ENCODE results near the gene CRYBA4. TPM values are rescaled to one million over a fixed set of nuclear protein-coding genes. Genes with fewer than 3 reads are reported as not detected.

CRYBA4 gene
- total RNA-seq, 3 donors from 2014 or later, result not detected

DNA sequence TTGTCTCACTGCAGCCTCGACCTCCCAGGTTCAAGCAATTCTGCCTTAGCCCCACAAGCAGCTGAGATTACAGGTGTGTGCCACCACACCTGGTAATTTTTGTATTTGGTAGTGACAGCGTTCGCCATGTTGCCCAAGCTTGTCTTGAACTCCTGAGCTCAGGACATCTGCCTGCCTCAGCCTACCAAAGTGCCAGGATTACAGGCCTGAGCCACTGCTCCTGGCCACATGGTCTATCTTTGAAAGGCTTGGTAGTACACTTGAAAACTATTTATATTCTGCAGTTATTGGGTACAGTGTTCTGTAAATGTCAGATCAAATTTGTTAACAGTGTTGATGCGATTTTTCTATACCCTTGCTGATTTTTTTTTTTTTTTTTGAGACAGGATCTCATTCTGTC is 9.5 kb downstream of the CRYBA4 start:
- H3K9me3 ChIP-seq, result no peaks in the 10 kb centered on the region
- no peaks in the 10 kb centered on the region for H3K27me3 ChIP-seq
- no peaks in the 10 kb centered on the region for H3K36me3 ChIP-seq
- DNase-seq (ENCODE audit: low spot score in 2 of 2), result no peak
- TF ChIP-seq POLR2A (IDR thresholded peaks at IDR 0.05), result no peak
- TF ChIP-seq POLR2AphosphoS5 (IDR thresholded peaks at IDR 0.05), result no peak
- TF ChIP-seq, protein P1, sequence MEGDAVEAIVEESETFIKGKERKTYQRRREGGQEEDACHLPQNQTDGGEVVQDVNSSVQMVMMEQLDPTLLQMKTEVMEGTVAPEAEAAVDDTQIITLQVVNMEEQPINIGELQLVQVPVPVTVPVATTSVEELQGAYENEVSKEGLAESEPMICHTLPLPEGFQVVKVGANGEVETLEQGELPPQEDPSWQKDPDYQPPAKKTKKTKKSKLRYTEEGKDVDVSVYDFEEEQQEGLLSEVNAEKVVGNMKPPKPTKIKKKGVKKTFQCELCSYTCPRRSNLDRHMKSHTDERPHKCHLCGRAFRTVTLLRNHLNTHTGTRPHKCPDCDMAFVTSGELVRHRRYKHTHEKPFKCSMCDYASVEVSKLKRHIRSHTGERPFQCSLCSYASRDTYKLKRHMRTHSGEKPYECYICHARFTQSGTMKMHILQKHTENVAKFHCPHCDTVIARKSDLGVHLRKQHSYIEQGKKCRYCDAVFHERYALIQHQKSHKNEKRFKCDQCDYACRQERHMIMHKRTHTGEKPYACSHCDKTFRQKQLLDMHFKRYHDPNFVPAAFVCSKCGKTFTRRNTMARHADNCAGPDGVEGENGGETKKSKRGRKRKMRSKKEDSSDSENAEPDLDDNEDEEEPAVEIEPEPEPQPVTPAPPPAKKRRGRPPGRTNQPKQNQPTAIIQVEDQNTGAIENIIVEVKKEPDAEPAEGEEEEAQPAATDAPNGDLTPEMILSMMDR (IDR thresholded peaks at IDR 0.05), result no peak
- no peak overlapping the region for H3K4me3 ChIP-seq
- no peak overlapping the region for H3K27ac ChIP-seq
- intact Hi-C loops (cut with DNase I; ENCODE audit: low total_unique reads), result no loop called here
- no peaks in the 10 kb centered on the region for H3K4me1 ChIP-seq

DNA sequence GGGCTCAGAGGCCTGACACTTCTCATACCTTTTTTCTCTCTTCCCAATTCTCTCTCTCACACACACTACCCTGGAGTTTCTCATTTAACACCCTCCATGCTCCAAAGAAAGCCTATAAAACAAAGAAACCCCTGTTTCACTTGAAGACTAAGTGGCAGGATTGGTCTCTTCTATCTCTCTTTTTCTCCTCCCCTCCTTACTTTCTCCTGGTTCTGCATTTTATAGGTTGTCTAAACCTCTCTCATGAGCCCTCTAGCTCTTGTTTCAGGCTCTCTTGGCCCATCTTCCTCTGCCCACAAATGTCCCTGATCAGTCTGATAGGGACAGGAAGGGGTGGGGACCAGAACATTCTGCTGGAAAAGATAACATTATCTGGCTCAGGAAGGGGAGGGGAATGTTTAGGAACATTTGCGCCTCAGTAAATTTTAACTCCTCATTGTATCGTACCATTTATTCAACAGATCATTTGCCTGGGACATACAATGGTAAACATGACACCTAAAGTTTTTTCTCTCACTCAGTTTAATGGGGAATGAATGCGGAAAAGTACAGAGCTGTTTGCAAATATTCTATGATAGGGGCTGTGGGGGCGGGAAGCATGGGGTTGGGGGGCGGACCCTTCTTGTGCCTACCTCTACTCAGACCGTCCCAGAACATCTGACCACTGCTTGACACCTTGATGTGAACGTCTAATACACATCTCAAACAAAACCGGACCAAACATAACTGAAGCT is 10.8 kb downstream of the CRYBA4 start:
- TF ChIP-seq POLR2AphosphoS5 (IDR thresholded peaks at IDR 0.05) (no peak), POLR2A (IDR thresholded peaks at IDR 0.05) (no peak)
- TF ChIP-seq, protein P1 (IDR thresholded peaks at IDR 0.05), result no peak
- Histone ChIP-seq H3K4me3 (no peak overlapping the region), H3K27ac (peak overlapping the region in 1 of 2 donors; percentile 35)

DNA sequence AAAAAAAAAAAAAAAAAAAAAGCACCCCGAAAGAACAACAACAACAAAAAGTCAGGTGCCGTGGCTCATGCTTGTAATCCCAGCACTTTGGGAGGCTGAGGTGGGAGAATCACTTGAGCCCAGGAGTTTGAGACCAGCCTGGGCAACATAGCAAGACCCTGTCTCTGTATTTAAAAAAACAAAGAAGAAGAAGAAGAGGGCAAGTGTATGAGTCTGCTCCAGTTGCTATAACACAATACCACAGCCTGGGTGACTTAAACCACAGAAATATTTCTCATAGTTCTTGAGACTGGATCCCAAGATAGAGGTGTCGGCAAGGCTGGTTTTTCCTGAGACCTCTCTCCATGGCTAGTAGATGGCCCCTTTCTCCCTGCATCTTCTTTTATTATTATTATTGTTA is 12.4 kb downstream of the CRYBA4 start:
- TF ChIP-seq POLR2AphosphoS5 (IDR thresholded peaks at IDR 0.05) (no peak), POLR2A (IDR thresholded peaks at IDR 0.05) (no peak)
- TF ChIP-seq, protein P1 (IDR thresholded peaks at IDR 0.05), result no peak
- Histone ChIP-seq H3K9me3 (no peaks in the 10 kb centered on the region), H3K36me3 (no peaks in the 10 kb centered on the region), H3K4me1 (no peaks in the 10 kb centered on the region), H3K27ac (no peak overlapping the region), H3K27me3 (no peaks in the 10 kb centered on the region), H3K4me3 (no peak overlapping the region)
- no peak for DNase-seq (ENCODE audit: low spot score in 2 of 2)
- intact Hi-C loops (cut with DNase I; ENCODE audit: low total_unique reads), result no loop called here

More for the DNA sequence above, 10.8 kb downstream of the CRYBA4 start:
- no peaks in the 10 kb centered on the region for H3K9me3 ChIP-seq
- DNase-seq (ENCODE audit: low spot score in 2 of 2), result no peak
- no peaks in the 10 kb centered on the region for H3K4me1 ChIP-seq
- no peaks in the 10 kb centered on the region for H3K27me3 ChIP-seq
- intact Hi-C loops (cut with DNase I; ENCODE audit: low total_unique reads), result no loop called here
- no peaks in the 10 kb centered on the region for H3K36me3 ChIP-seq

DNA sequence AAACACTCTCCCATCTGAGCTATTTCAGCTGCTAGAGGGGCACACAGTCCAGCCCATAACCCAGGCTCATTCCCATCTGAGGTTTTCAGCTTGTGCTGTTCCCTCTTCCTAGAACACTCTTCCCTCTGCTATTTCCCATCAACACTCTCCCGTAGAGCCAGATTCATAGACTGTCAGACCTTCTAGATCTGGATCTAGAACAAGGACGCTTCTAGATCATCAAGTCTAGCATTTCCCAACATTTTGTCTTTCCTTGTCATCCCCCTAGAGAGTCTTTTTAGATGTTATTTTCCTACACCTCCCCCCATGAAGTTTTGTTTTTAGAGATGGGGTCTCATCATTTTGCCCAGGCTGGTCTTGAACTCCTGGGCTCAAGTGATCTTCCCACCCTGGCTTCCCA is 13.4 kb downstream of the CRYBA4 start:
- H3K9me3 ChIP-seq, result no peaks in the 10 kb centered on the region
- H3K27me3 ChIP-seq, result peaks cover 0 to 4% of the 10 kb centered on the region in 2 donors
- intact Hi-C loops (cut with DNase I; ENCODE audit: low total_unique reads), result no loop called here
- H3K4me3 ChIP-seq, result no peak overlapping the region
- no peak for TF ChIP-seq POLR2AphosphoS5 (IDR thresholded peaks at IDR 0.05)
- no peak for TF ChIP-seq POLR2A (IDR thresholded peaks at IDR 0.05)
- TF ChIP-seq, protein P1 (IDR thresholded peaks at IDR 0.05), result no peak
- H3K36me3 ChIP-seq, result no peaks in the 10 kb centered on the region
- H3K4me1 ChIP-seq, result no peaks in the 10 kb centered on the region
- no peak overlapping the region for H3K27ac ChIP-seq
- DNase-seq (ENCODE audit: low spot score in 2 of 2), result no peak

DNA sequence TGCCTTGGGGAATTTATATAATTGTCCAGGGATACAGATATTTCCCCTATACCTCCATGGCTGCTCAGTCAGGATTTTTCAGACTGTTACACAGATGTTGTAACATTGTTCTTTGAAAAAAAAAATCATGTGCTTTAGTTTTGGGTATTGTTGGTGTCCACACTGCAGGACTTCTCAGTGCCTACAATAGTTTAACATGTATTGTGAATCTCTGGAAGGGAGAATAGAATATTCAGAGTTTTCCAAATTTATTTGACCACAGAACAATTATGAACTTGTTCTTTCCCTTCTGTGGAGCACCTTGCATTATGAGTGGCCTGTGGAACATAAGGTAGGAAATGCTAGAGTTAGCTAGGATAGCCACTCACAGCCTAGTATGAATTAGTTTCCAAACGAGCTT is 14.5 kb downstream of the CRYBA4 start:
- H3K9me3 ChIP-seq, result no peaks in the 10 kb centered on the region
- H3K27ac ChIP-seq, result no peak overlapping the region
- DNase-seq (ENCODE audit: low spot score in 2 of 2), result no peak
- TF ChIP-seq POLR2AphosphoS5 (IDR thresholded peaks at IDR 0.05) (no peak), POLR2A (IDR thresholded peaks at IDR 0.05) (no peak)
- TF ChIP-seq, protein P1 (IDR thresholded peaks at IDR 0.05), result no peak
- H3K4me3 ChIP-seq, result no peak overlapping the region
- intact Hi-C loops (cut with DNase I; ENCODE audit: low total_unique reads), result no loop called here
- H3K4me1 ChIP-seq, result no peaks in the 10 kb centered on the region
- peaks cover 0 to 10% of the 10 kb centered on the region in 2 donors for H3K27me3 ChIP-seq
- no peaks in the 10 kb centered on the region for H3K36me3 ChIP-seq
